Dermis microvascular lymphatic vessel endothelial cell (primary cell): ENCODE data around the gene FBXL17. TPM values are rescaled to one million over a fixed set of nuclear protein-coding genes. Genes with fewer than 3 reads are reported as not detected.

ENCODE experiments used
- DNase-seq, 2 donors: peaks; one replicate each; pipeline versions ENCODE4 v3.0.0 to v3.0.0-alpha.2; 2010; ENCODE audit warnings: low read depth in 2 of 2
- total RNA-seq: library from RNA; depleted of rRNA; stranded (reverse); fragments of >200 nt; gene quantifications from 2 replicates; pipeline ENCODE4 v1.2.1, GENCODE V29; 2014

Gene FBXL17
- total RNA-seq, 1 donor from 2014 or later = 4.7 TPM

GRCh38 chr5:108373426-108373825, 8.5 kb downstream of the FBXL17 start:
- no peak for DNase-seq

- DNase-seq = no peak
These were observed 9.5 kb downstream of the FBXL17 start for GRCh38 chr5:108372369-108372768.

GRCh38 chr5:108371263-108371662, 10.6 kb downstream of the FBXL17 start:
- no peak for DNase-seq

- DNase-seq = no peak
These were observed 12.7 kb downstream of the FBXL17 start for GRCh38 chr5:108369167-108369566.

GRCh38 chr5:108367679-108368334, 14.1 kb downstream of the FBXL17 start:
- no peak for DNase-seq

- no peak for DNase-seq
These were observed 15.4 kb downstream of the FBXL17 start for GRCh38 chr5:108366500-108366899.

GRCh38 chr5:108361771-108362170, 20.1 kb downstream of the FBXL17 start:
- DNase-seq = no peak

GRCh38 chr5:108361239-108361638, 20.7 kb downstream of the FBXL17 start:
- no peak for DNase-seq

GRCh38 chr5:108360280-108360679, 21.6 kb downstream of the FBXL17 start:
- DNase-seq = no peak

- DNase-seq = no peak
These were observed 25.6 kb downstream of the FBXL17 start for GRCh38 chr5:108356286-108356685.

GRCh38 chr5:108353087-108353486, 28.8 kb downstream of the FBXL17 start:
- no peak for DNase-seq

GRCh38 chr5:108345541-108346171, 36.2 kb downstream of the FBXL17 start:
- peak; percentile 37 to 60 for DNase-seq

GRCh38 chr5:108344103-108344822, 37.6 kb downstream of the FBXL17 start:
- DNase-seq = no peak

- DNase-seq = no peak
These were observed 40.0 kb downstream of the FBXL17 start for GRCh38 chr5:108341866-108342265.

GRCh38 chr5:108340131-108340530, 41.8 kb downstream of the FBXL17 start:
- no peak for DNase-seq

GRCh38 chr5:108339220-108339619, 42.7 kb downstream of the FBXL17 start:
- DNase-seq = no peak

- no peak for DNase-seq
These were observed 47.7 kb downstream of the FBXL17 start for GRCh38 chr5:108334225-108334624.

GRCh38 chr5:108326982-108327381, 54.9 kb downstream of the FBXL17 start:
- DNase-seq = no peak

- no peak for DNase-seq
These were observed 57.0 kb downstream of the FBXL17 start for GRCh38 chr5:108324886-108325285.

- no peak for DNase-seq
These were observed 60.6 kb downstream of the FBXL17 start for GRCh38 chr5:108321341-108321740.

- DNase-seq = no peak
These were observed 61.7 kb downstream of the FBXL17 start for GRCh38 chr5:108320231-108320630.

- no peak for DNase-seq
These were observed 66.1 kb downstream of the FBXL17 start for GRCh38 chr5:108315829-108316228.

GRCh38 chr5:108312258-108312657, 69.6 kb downstream of the FBXL17 start:
- no peak for DNase-seq
